GM18498 (cell line): ENCODE measurements around the gene KRT3.

Experiments
- ATAC-seq: cut with Tn5 transposase; IDR thresholded peaks from one replicate; pipeline ENCODE4 v1.9.1; 2021; ENCODE audit warnings: mild to moderate bottlenecking, moderate library complexity; ENCODE audit not compliant: unreplicated experiment

Gene KRT3

GRCh38 chr12:52741375-52742195 lies 54.3 kb downstream of the KRT3 start:
- ATAC-seq: no peak

GRCh38 chr12:52740584-52740983 lies 55.3 kb downstream of the KRT3 start:
- ATAC-seq: no peak

- no peak for ATAC-seq
These were observed 56.0 kb downstream of the KRT3 start for GRCh38 chr12:52739963-52740362.
